GM12892 (cell line): Measurements from ENCODE around the gene TYW1.

ENCODE experiments used
- POLR2A ChIP-seq: IDR thresholded peaks from 2 replicates; pipeline ENCODE4 v1.6.1; 2011; ENCODE audit warnings: low read depth, low read length, control low read depth
- TAF1 ChIP-seq: IDR thresholded peaks from 2 replicates; pipeline ENCODE4 v1.6.1; 2011; ENCODE audit warnings: low read depth, mild to moderate bottlenecking, control low read depth, low read length, borderline replicate concordance

DNA sequence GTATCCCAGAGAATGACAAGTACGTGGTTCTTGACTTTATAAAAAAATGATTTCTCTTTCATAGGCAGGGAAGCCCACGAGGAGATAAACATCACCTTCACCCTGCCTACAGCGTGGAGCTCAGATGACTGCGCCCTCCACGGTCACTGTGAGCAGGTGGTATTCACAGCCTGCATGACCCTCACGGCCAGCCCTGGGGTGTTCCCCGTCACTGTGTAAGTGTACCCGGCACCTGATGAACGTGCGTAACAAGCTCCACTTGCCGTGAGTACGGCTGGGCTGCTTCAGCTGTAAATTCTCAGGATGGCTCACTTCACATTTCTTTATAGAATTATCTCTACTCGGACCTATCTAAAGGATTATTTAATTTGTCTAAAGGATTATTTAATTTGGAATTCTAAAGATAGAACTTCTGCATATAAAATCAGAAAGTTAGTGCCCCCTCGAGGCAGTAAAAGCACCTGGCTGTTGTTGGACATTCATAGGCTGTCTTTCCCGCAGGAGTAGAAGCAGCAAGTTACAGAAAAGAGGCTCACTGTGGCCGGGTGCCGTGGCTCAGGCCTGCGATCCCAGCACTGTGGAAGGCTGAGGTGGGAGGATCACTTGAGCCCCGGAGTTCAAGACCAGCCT, 48.0 kb upstream of the TYW1 start:
- TF ChIP-seq POLR2A (no peak), TAF1 (no peak)
